CD1c-positive myeloid dendritic cell (primary cell): ENCODE results near the gene NLRP11.
"Not testable (repeated sequence)": the region's sequence is repeated elsewhere in the genome, so short reads cannot be mapped to it uniquely, and the experiment has no call there.

ENCODE experiments used
- DNase-seq: peaks from one replicate; pipeline ENCODE4 v3.0.0-alpha.2; 2016; ENCODE audit errors: extremely low spot score

NLRP11 gene

DNA sequence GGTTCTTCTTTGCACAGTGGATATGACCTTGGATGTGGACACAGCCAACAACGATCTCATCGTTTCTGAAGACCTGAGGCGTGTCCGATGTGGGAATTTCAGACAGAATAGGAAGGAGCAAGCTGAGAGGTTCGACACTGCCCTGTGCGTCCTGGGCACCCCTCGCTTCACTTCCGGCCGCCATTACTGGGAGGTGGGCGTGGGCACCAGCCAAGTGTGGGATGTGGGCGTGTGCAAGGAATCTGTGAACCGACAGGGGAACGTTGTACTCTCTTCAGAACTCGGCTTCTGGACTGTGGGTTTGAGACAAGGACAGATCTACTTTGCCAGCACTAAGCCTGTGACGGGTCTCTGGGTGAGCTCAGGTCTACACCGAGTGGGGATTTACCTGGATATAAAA is 53.5 kb downstream of the NLRP11 start:
- DNase-seq: no peak

DNA sequence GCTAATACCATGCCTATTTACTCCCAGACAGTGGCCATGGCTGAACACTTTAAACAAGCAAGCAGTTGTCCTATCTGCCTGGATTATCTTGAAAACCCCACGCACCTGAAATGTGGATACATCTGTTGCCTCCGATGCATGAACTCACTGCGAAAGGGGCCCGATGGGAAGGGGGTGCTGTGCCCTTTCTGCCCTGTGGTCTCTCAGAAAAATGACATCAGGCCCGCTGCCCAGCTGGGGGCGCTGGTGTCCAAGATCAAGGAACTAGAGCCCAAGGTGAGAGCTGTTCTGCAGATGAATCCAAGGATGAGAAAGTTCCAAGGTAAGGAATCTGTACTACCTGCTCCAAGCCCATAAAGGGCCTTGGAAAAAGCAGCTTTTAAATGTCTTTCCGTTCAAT is 54.3 kb downstream of the NLRP11 start:
- DNase-seq: no peak

DNA sequence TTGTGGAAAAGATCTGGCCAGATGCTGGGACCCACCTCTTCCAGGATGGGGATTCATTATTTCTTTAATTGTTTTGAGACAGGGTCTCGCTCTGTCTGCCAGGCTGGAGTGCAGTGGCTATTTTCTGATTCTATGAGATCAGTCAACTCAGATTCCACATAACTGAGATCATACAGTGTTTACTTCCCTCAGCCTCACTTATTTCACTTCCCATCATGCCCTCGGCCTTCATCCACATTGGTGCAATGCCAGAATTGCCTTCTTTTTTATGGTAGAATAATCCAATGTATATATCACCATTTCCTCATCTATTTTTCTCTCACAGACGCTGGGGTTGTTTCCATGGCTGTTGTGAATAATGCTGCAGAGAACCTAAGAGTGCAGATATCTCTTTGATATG is 62.2 kb downstream of the NLRP11 start:
- not testable (repeated sequence) for DNase-seq

DNA sequence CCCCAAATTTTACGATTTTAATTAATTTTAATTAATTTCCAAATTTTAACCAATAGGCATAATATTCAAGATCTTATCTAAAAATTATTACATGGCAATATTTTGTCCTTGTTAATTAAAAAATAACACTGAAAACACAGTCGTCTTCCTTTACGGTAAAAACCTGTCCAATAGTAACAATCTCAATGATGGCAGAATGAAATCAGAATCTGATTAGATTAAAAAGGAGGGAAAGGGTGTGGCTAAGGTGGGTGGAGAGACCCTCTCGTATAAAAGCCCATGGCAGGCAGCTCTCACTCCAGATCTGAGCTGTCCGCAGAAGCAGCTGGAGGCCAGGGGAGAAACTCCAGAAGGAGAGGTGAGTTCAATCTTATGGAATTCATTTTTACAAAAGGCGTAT is 63.0 kb downstream of the NLRP11 start, which contains the start of gene RFPL4AL1:
RFPL4AL1 (plus strand) TSS at position 301 of the 400 bp plus-strand sequence. CDS start 2,687 bp downstream, outside the sequence.
- DNase-seq: not testable (repeated sequence)

DNA sequence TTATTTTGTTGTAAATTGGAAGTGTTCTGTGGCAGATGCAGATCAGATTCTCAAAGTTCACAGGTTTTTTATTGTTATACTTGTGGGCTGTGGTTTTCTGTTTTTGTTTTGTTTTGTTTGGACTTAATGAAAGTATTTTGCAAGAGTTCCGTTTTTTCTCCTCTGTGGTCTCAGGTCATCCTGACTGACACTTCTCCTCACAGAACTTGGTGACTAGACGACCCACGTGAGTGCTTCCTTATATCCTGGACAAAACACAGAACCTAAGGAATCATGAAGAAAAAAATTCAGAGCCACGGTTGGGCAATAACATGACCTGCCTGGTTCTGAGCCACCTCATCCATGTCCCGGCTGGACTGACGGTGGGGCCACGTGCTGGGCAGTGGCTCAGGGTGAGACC is 65.3 kb downstream of the NLRP11 start:
- DNase-seq: peak; percentile 54

DNA sequence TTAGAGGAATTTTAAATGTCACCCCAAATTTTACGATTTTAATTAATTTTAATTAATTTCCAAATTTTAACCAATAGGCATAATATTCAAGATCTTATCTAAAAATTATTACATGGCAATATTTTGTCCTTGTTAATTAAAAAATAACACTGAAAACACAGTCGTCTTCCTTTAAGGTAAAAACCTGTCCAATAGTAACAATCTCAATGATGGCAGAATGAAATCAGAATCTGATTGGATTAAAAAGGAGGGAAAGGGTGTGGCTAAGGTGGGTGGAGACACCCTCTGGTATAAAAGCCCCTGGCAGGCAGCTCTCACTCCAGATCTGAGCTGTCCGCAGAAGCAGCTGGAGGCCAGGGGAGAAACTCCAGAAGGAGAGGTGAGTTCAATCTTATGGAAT is 73.0 kb downstream of the NLRP11 start, which contains the start of gene RFPL4A:
RFPL4A (plus strand) TSS at position 301 of the 400 bp plus-strand sequence. CDS start 2,704 bp downstream, outside the sequence.
- DNase-seq: not testable (repeated sequence)

DNA sequence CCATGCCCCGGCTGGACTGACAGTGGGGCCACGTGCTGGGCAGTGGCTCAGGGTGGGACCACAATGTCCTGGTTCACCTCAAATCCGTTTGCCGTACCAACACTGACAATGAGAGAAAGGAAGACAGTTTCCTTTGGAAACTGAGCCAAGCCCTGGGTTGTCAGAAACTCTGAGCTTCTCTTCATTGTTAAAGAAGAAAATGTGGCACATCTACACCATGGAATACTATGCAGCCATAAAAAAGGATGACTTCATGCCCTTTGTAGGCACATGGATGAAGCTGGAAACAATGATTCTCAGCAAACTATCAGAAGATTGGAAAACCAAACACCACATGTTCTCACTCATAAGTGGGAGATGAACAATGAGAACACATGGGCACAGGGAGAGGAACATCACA is 75.0 kb downstream of the NLRP11 start:
- not testable (repeated sequence) for DNase-seq

DNA sequence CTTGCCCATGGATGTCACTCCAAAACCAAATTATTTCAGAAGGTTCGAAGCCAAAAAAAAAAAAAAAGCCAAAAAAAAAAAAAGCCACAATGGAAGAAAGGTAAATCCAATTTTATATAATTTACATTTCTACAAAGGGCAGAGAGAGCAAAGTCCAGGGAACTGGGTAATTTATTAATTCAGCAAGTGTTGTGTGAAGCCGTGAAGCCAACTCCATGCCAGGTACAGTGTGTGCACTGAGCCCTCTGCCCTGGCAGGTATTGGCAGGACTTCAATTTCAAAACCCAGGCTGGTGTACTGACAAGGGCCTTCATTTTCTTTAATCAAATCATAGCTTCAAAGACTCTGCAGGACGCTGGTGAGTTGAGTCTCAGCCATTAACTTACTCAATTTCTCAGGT is 78.4 kb downstream of the NLRP11 start:
- no peak for DNase-seq

DNA sequence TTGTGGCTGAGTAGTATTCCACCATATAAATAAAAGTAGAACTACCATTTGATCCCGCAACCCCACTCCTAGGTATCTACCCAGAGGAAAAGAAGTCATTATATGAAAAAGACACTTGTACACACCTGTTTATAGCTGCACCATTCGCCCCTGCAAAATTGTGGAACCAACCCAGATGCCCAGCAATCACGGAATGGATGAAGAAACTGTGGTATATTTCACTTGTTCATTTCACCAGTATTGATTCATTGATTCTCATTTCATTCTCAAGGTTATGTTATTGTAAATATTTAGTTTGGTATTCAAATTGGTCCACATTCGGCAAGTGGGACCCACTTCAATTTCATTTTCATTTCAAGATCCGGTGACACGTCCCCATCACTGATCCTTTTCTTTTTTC is 81.1 kb downstream of the NLRP11 start:
- DNase-seq: no peak

DNA sequence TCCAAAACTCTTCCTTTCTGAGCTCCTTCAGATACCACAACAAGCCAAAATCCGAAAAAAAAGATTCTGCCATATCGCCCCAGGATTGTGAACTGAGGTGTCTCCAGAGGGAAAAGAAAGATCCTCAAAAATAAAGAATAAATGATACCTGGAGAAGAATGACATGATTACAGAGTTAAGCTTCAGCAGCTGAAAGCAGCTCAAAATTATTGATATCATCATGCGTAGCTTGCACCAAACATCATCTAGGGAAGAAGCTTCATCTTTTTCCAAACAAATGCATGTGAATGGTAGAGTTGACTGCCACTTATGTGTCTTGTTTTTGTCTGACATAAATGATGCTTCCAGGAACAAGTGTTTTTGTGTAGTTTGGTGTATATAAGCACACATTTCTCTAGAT is 93.5 kb downstream of the NLRP11 start, which contains the start of gene NLRP9:
NLRP9 (minus strand) TSS at position 101 of the 400 bp plus-strand sequence; CDS start at position 73, 28 bp downstream.
- no peak for DNase-seq
